Calu3 (cell line): ENCODE measurements around the gene CLCN3. TPM values are rescaled to one million over a fixed set of nuclear protein-coding genes. Genes with fewer than 3 reads are reported as not detected.

Source experiments
- BruUV-seq: library from RNA; stranded (reverse); fragments of 400-500 nt; replicated peaks from 2 replicates; lab custom pipeline; 2021; lab: Mats Ljungman, UMichigan
- CTCF ChIA-PET: fragments of 300-600 bp; sonication (Branson Sonifier 250); formaldehyde crosslinking; loops from one replicate; lab custom pipeline; 2022; ENCODE audit warnings: antibody characterized with exemption; lab: Charles Lee
- DNase-seq: peaks from one replicate; pipeline ENCODE4 v3.0.0; 2022
- H3K27ac Mint-ChIP-seq: one replicate; pipeline ENCODE4 v1.8.0; 2022; ENCODE audit warnings: mixed read lengths; ENCODE audit not compliant: unreplicated experiment
- H3K27me3 Mint-ChIP-seq: one replicate; pipeline ENCODE4 v1.8.0; 2022; ENCODE audit warnings: mixed read lengths; ENCODE audit not compliant: unreplicated experiment
- H3K36me3 Mint-ChIP-seq: one replicate; pipeline ENCODE4 v1.8.0; 2022; ENCODE audit warnings: mild to moderate bottlenecking, moderate library complexity, mixed read lengths; ENCODE audit not compliant: insufficient read depth, unreplicated experiment
- H3K4me1 Mint-ChIP-seq: one replicate; pipeline ENCODE4 v1.8.0; 2022; ENCODE audit warnings: mild to moderate bottlenecking, low read depth, mixed read lengths; ENCODE audit not compliant: unreplicated experiment
- H3K4me3 Mint-ChIP-seq: one replicate; pipeline ENCODE4 v1.8.0; 2022; ENCODE audit warnings: mild to moderate bottlenecking, low read depth, moderate library complexity, mixed read lengths; ENCODE audit not compliant: unreplicated experiment
- H3K9me3 Mint-ChIP-seq: one replicate; pipeline ENCODE4 v1.8.0; 2022; ENCODE audit warnings: low read depth, mixed read lengths; ENCODE audit not compliant: unreplicated experiment
- intact Hi-C: fragments of 100-400 bp; cut with micrococcal nuclease; formaldehyde crosslinking; loops from one replicate; pipeline ENCODE4 v1.10.0; 2022; ENCODE audit not compliant: unreplicated experiment
- total RNA-seq: library from RNA; stranded (reverse); gene quantifications from 2 replicates; pipeline ENCODE4 v1.2.3, GENCODE V29; 2022
- TF ChIP-seq, protein P1 (sequence below): fragments of 200-600 bp; IDR thresholded peaks from one replicate; pipeline ENCODE4 v1.8.0; 2022; ENCODE audit warnings: antibody characterized with exemption; ENCODE audit not compliant: unreplicated experiment

Gene CLCN3
- total RNA-seq, 1 experiment from 2014 or later: 57.8 TPM

GRCh38 chr4:169615467-169616106 lies 4.8 kb upstream of the CLCN3 start:
- intact Hi-C loops: loop anchor here (10.0 kb wide), 1 partner anchor 109 kb away; no protein-coding TSS in a partner anchor
- Mint-ChIP-seq H3K4me1 (peaks cover 7% of the 10 kb centered on the region), H3K27ac (no peak overlapping the region), H3K27me3 (no peaks in the 10 kb centered on the region), H3K36me3 (peaks cover 26% of the 10 kb centered on the region), H3K9me3 (no peaks in the 10 kb centered on the region), H3K4me3 (no peak overlapping the region)
- DNase-seq: no peak
- CTCF ChIA-PET: interaction anchor here (0.6 to 1.2 kb wide), 3 partner anchors 113 to 195 kb away, joined by 3 to 4 read pairs (median 4); no protein-coding TSS in a partner anchor
- TF ChIP-seq, protein P1, sequence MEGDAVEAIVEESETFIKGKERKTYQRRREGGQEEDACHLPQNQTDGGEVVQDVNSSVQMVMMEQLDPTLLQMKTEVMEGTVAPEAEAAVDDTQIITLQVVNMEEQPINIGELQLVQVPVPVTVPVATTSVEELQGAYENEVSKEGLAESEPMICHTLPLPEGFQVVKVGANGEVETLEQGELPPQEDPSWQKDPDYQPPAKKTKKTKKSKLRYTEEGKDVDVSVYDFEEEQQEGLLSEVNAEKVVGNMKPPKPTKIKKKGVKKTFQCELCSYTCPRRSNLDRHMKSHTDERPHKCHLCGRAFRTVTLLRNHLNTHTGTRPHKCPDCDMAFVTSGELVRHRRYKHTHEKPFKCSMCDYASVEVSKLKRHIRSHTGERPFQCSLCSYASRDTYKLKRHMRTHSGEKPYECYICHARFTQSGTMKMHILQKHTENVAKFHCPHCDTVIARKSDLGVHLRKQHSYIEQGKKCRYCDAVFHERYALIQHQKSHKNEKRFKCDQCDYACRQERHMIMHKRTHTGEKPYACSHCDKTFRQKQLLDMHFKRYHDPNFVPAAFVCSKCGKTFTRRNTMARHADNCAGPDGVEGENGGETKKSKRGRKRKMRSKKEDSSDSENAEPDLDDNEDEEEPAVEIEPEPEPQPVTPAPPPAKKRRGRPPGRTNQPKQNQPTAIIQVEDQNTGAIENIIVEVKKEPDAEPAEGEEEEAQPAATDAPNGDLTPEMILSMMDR: no peak
- no TSS peak for BruUV-seq

GRCh38 chr4:169616846-169617245 lies 3.5 kb upstream of the CLCN3 start:
- BruUV-seq: no TSS peak
- H3K4me1 Mint-ChIP-seq: peaks cover 7% of the 10 kb centered on the region
- TF ChIP-seq, protein P1: no peak
- H3K27ac Mint-ChIP-seq: no peak overlapping the region
- intact Hi-C loops: loop anchor here (10.0 kb wide), 1 partner anchor 108 kb away; no protein-coding TSS in a partner anchor
- no peaks in the 10 kb centered on the region for H3K9me3 Mint-ChIP-seq
- no peak for DNase-seq
- H3K4me3 Mint-ChIP-seq: no peak overlapping the region
- no peaks in the 10 kb centered on the region for H3K27me3 Mint-ChIP-seq
- peaks cover 33% of the 10 kb centered on the region for H3K36me3 Mint-ChIP-seq
- CTCF ChIA-PET: interaction anchor here (0.6 kb wide), 1 partner anchor 198 kb away, joined by 3 read pairs; no protein-coding TSS in a partner anchor

GRCh38 chr4:169617306-169617705 lies 3.1 kb upstream of the CLCN3 start:
- BruUV-seq: no TSS peak
- H3K27me3 Mint-ChIP-seq: no peaks in the 10 kb centered on the region
- H3K9me3 Mint-ChIP-seq: no peaks in the 10 kb centered on the region
- intact Hi-C loops: loop anchor here (10.0 kb wide), 1 partner anchor 107 kb away; no protein-coding TSS in a partner anchor
- peaks cover 29% of the 10 kb centered on the region for H3K36me3 Mint-ChIP-seq
- TF ChIP-seq, protein P1: no peak
- H3K27ac Mint-ChIP-seq: no peak overlapping the region
- DNase-seq: no peak
- peaks cover 7% of the 10 kb centered on the region for H3K4me1 Mint-ChIP-seq
- CTCF ChIA-PET: interaction anchor here (0.6 kb wide), 1 partner anchor 198 kb away, joined by 3 read pairs; no protein-coding TSS in a partner anchor
- no peak overlapping the region for H3K4me3 Mint-ChIP-seq

DNA sequence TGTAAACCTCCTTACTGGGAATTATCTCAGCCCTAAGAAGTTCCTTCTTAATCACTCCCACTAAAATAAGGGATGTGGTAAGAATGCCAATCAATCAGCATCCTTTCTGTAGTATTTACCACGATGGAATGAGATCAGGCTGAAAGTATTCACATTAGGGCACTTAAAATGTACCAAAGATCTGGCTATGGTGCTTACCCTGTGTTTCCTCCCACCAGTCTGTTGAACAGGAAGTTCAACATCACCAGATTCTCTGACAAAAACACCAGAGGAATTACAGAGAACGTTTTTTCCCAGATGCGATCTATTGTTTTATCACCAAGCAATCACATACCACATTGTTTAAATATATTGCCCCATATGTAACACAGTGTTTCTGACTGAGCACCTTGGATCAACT lies 2.1 kb upstream of the CLCN3 start:
- CTCF ChIA-PET: no interaction called here
- H3K27ac Mint-ChIP-seq: no peak overlapping the region
- TF ChIP-seq, protein P1: no peak
- peaks cover 23% of the 10 kb centered on the region for H3K36me3 Mint-ChIP-seq
- intact Hi-C loops: loop anchor here (10.0 kb wide), 1 partner anchor 107 kb away; no protein-coding TSS in a partner anchor
- H3K27me3 Mint-ChIP-seq: no peaks in the 10 kb centered on the region
- no peak for DNase-seq
- H3K4me1 Mint-ChIP-seq: peaks cover 7% of the 10 kb centered on the region
- H3K4me3 Mint-ChIP-seq: no peak overlapping the region
- no TSS peak for BruUV-seq
- H3K9me3 Mint-ChIP-seq: no peaks in the 10 kb centered on the region
